ENCODE results near the gene GGT1. TPM values are rescaled to one million over a fixed set of nuclear protein-coding genes. Genes with fewer than 3 reads are reported as not detected.

GGT1 gene
- total RNA-seq, 1 experiment from 2014 or later: 14.0 TPM

- ChIA-PET POLR2A (interaction anchor here (0.6 to 1.5 kb wide), 3 partner anchors 14 to 42 kb away, joined by 3 to 4 read pairs (median 3); no protein-coding TSS in a partner anchor), RAD21 (ENCODE audit: low non-redundant PET in 1 of 2, low total read pairs in 2 of 2, uncharacterized antibody in 2 of 2, unreplicated experiment in 2 of 2) (interaction anchor here in 1 of 2 experiments (0.7 kb wide), 1 partner anchor 91 kb away, joined by 13 read pairs; no protein-coding TSS in a partner anchor), CTCF (interaction anchor here (1.0 to 1.7 kb wide), 2 partner anchors 34 to 381 kb away, joined by 4 to 6 read pairs; no protein-coding TSS in a partner anchor)
- ATAC-seq (peak; percentile 91), DNase-seq (ENCODE audit: low read depth, low spot score) (peak; percentile 97)
- Histone ChIP-seq H3K9me3 (ENCODE audit: control insufficient read depth in 1 of 2, insufficient read depth in 1 of 2, low read depth in 1 of 2, low read length in 2 of 2) (no peaks in the 10 kb centered on the region), H3K4me1 (ENCODE audit: control insufficient read depth in 1 of 2, insufficient read depth in 2 of 2, low read length in 2 of 2) (peaks cover 11 to 23% of the 10 kb centered on the region in 2 experiments), H3K79me2 (ENCODE audit: insufficient read depth, low read length) (peaks cover 85% of the 10 kb centered on the region), H3K36me3 (ENCODE audit: control insufficient read depth in 1 of 2, insufficient read depth in 2 of 2, low read length in 2 of 2) (peaks cover 23 to 27% of the 10 kb centered on the region in 2 experiments), H2AFZ (ENCODE audit: low read depth, low read length, poor library complexity, severe bottlenecking) (peak within 1 kb of the TSS; percentile 46), H3K27ac (ENCODE audit: low read depth, low read length) (peak within 1 kb of the TSS; percentile 87), H3K4me3 (replicated peaks in 1 of 2; ENCODE audit: low read depth in 1 of 2, low read length in 2 of 2) (peak within 1 kb of the TSS; percentile 70 to 95), H3K9me2 (ENCODE audit: insufficient read depth) (no peaks in the 10 kb centered on the region), H3K9ac (ENCODE audit: low read length) (peak within 1 kb of the TSS; percentile 95), H3K4me2 (ENCODE audit: low read length) (peak within 1 kb of the TSS; percentile 88), H3K27me3 (ENCODE audit: insufficient read depth, low read length) (no peaks in the 10 kb centered on the region), H4K20me1 (ENCODE audit: insufficient read depth) (peaks cover 6% of the 10 kb centered on the region; the same call in 1 of the 2 replicates)
- BruUV-seq (replicated peaks): no TSS peak
- intact Hi-C loops (cut with micrococcal nuclease): no loop called here
- TF ChIP-seq CEBPB (IDR thresholded peaks at IDR 0.05; ENCODE audit: low read depth) (no peak), TCF7L2 (IDR thresholded peaks at IDR 0.05; ENCODE audit: borderline replicate concordance, extremely low read depth, insufficient read depth, insufficient read length) (peak; percentile 68), FOSL1 (IDR thresholded peaks at IDR 0.05; ENCODE audit: low read depth) (no peak), CBX3 (IDR thresholded peaks at IDR 0.05; ENCODE audit: low read depth) (no peak; the same call in 1 of the 2 replicates), EGR1 (IDR thresholded peaks at IDR 0.05; ENCODE audit: low read depth) (peak; percentile 86), EZH2 (IDR thresholded peaks at IDR 0.05) (no peak), CTCF (IDR thresholded peaks at IDR 0.05 in 2 of 3, conservative IDR thresholded peaks at IDR 0.05 in 1 of 3; ENCODE audit: borderline replicate concordance in 1 of 3, insufficient read depth in 1 of 3, low read depth in 2 of 3, low read length in 2 of 3) (no peak), ZNF274 (IDR thresholded peaks at IDR 0.05; ENCODE audit: low read depth, low read length) (no peak), SRF (IDR thresholded peaks at IDR 0.05; ENCODE audit: low read depth) (no peak), RAD21 (IDR thresholded peaks at IDR 0.05; ENCODE audit: low read depth) (no peak), ZFX (IDR thresholded peaks at IDR 0.05) (peak; percentile 89), POLR2A (IDR thresholded peaks at IDR 0.05; ENCODE audit: borderline replicate concordance, extremely low read depth, insufficient read depth, insufficient read length) (peak; percentile 66), POLR2AphosphoS5 (IDR thresholded peaks at IDR 0.05; ENCODE audit: low read depth, low read length) (no peak; the same call in 1 of the 2 replicates), SIN3A (IDR thresholded peaks at IDR 0.05; ENCODE audit: low read depth) (peak; percentile 81)
- TF ChIP-seq, protein P1, sequence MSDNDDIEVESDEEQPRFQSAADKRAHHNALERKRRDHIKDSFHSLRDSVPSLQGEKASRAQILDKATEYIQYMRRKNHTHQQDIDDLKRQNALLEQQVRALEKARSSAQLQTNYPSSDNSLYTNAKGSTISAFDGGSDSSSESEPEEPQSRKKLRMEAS (IDR thresholded peaks at IDR 0.05): peak; percentile 83
- TF ChIP-seq, protein P2, sequence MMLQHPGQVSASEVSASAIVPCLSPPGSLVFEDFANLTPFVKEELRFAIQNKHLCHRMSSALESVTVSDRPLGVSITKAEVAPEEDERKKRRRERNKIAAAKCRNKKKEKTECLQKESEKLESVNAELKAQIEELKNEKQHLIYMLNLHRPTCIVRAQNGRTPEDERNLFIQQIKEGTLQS (IDR thresholded peaks at IDR 0.05): no peak
- TF ChIP-seq, protein P3, sequence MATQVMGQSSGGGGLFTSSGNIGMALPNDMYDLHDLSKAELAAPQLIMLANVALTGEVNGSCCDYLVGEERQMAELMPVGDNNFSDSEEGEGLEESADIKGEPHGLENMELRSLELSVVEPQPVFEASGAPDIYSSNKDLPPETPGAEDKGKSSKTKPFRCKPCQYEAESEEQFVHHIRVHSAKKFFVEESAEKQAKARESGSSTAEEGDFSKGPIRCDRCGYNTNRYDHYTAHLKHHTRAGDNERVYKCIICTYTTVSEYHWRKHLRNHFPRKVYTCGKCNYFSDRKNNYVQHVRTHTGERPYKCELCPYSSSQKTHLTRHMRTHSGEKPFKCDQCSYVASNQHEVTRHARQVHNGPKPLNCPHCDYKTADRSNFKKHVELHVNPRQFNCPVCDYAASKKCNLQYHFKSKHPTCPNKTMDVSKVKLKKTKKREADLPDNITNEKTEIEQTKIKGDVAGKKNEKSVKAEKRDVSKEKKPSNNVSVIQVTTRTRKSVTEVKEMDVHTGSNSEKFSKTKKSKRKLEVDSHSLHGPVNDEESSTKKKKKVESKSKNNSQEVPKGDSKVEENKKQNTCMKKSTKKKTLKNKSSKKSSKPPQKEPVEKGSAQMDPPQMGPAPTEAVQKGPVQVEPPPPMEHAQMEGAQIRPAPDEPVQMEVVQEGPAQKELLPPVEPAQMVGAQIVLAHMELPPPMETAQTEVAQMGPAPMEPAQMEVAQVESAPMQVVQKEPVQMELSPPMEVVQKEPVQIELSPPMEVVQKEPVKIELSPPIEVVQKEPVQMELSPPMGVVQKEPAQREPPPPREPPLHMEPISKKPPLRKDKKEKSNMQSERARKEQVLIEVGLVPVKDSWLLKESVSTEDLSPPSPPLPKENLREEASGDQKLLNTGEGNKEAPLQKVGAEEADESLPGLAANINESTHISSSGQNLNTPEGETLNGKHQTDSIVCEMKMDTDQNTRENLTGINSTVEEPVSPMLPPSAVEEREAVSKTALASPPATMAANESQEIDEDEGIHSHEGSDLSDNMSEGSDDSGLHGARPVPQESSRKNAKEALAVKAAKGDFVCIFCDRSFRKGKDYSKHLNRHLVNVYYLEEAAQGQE (IDR thresholded peaks at IDR 0.05; ENCODE audit: low read depth): no peak
- TF ChIP-seq, protein P4, sequence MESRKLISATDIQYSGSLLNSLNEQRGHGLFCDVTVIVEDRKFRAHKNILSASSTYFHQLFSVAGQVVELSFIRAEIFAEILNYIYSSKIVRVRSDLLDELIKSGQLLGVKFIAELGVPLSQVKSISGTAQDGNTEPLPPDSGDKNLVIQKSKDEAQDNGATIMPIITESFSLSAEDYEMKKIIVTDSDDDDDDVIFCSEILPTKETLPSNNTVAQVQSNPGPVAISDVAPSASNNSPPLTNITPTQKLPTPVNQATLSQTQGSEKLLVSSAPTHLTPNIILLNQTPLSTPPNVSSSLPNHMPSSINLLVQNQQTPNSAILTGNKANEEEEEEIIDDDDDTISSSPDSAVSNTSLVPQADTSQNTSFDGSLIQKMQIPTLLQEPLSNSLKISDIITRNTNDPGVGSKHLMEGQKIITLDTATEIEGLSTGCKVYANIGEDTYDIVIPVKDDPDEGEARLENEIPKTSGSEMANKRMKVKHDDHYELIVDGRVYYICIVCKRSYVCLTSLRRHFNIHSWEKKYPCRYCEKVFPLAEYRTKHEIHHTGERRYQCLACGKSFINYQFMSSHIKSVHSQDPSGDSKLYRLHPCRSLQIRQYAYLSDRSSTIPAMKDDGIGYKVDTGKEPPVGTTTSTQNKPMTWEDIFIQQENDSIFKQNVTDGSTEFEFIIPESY (IDR thresholded peaks at IDR 0.05; ENCODE audit: extremely low read depth, insufficient replicate concordance, low read length): no peak
These were observed 47.6 kb upstream of the GGT1 start, which contains the start of gene SNRPD3 for GRCh38 chr22:24555165-24556039. SNRPD3 (plus strand) TSS chr22:24555999; CDS start chr22:24557675, 1,676 bp downstream.
